Ectodermal cell (in vitro differentiated cells): ENCODE results near the gene THG1L.

Experiments
- H3K27ac ChIP-seq: 2 replicates; pipeline ENCODE4 v1.7.0; 2013; ENCODE audit warnings: mild to moderate bottlenecking, low read depth, low read length; ENCODE audit not compliant: insufficient read depth, poor library complexity, severe bottlenecking
- H3K27me3 ChIP-seq: 2 replicates; pipeline ENCODE4 v1.7.0; 2013; ENCODE audit warnings: mild to moderate bottlenecking, low read length; ENCODE audit not compliant: insufficient read depth, control insufficient read depth, poor library complexity, severe bottlenecking
- H3K36me3 ChIP-seq: one replicate; pipeline ENCODE4 v1.7.0; 2013; ENCODE audit warnings: low read length; ENCODE audit not compliant: control insufficient read depth, insufficient read depth
- H3K4me1 ChIP-seq: one replicate; pipeline ENCODE4 v1.7.0; 2013; ENCODE audit warnings: low read length; ENCODE audit not compliant: control insufficient read depth, insufficient read depth
- H3K4me3 ChIP-seq: 2 replicates; pipeline ENCODE4 v1.7.0; 2013; ENCODE audit warnings: low read depth, low read length, control low read depth; ENCODE audit not compliant: insufficient read depth
- H3K9me3 ChIP-seq: 2 replicates; pipeline ENCODE4 v1.7.0; 2013; ENCODE audit warnings: mild to moderate bottlenecking, low read length, moderate library complexity; ENCODE audit not compliant: control insufficient read depth
- WGBS, 2 experiments: methylation state at CpG; one replicate each; pipeline ENCODE4 v1.1.7; 2013; ENCODE audit warnings: missing lambda C conversion rate in 2 of 2; 5-methylcytosine and 5-hydroxymethylcytosine counted together

Gene THG1L

GRCh38 chr5:157741131-157741530 is 9.9 kb downstream of the THG1L start:
- no peaks in the 10 kb centered on the region for H3K9me3 ChIP-seq
- H3K4me1 ChIP-seq = peaks cover 7% of the 10 kb centered on the region
- no peak overlapping the region for H3K27ac ChIP-seq
- peaks cover 14% of the 10 kb centered on the region for H3K36me3 ChIP-seq
- WGBS, 2 experiments = 91 to 94% methylated on average over 3 to 4 of the region's 4 CpGs
- no peak overlapping the region for H3K4me3 ChIP-seq
- H3K27me3 ChIP-seq = peaks cover 12% of the 10 kb centered on the region

GRCh38 chr5:157743163-157744050 is 12.2 kb downstream of the THG1L start, which contains the start of gene LSM11:
Gene LSM11 (plus strand): TSS chr5:157743712. CDS start chr5:157743751, 39 bp downstream.
- no peak within 1 kb of the TSS for H3K27ac ChIP-seq
- no peaks in the 10 kb centered on the region for H3K9me3 ChIP-seq
- peaks cover 7% of the 10 kb centered on the region for H3K4me1 ChIP-seq
- peaks cover 4% of the 10 kb centered on the region for H3K36me3 ChIP-seq
- peak within 1 kb of the TSS; percentile 70 for H3K4me3 ChIP-seq
- peaks cover 12% of the 10 kb centered on the region for H3K27me3 ChIP-seq
- 2% methylated on average over 79 of the region's 79 CpGs for WGBS, 2 experiments

GRCh38 chr5:157744051-157745011 is 13.1 kb downstream of the THG1L start:
- Histone ChIP-seq H3K4me1 (peaks cover 7% of the 10 kb centered on the region), H3K4me3 (peak overlapping the region; percentile 70), H3K9me3 (no peaks in the 10 kb centered on the region), H3K36me3 (peaks cover under 1% of the 10 kb centered on the region), H3K27ac (no peak overlapping the region), H3K27me3 (peaks cover 12% of the 10 kb centered on the region)
- WGBS, 2 experiments = 14% methylated on average over 56 of the region's 56 CpGs

GRCh38 chr5:157745041-157745456 is 13.8 kb downstream of the THG1L start:
- Histone ChIP-seq H3K9me3 (no peaks in the 10 kb centered on the region), H3K36me3 (no peaks in the 10 kb centered on the region), H3K4me1 (peaks cover 7% of the 10 kb centered on the region), H3K27me3 (peaks cover 12% of the 10 kb centered on the region), H3K4me3 (peak overlapping the region; percentile 70), H3K27ac (no peak overlapping the region)
- WGBS, 2 experiments = 87 to 91% methylated on average over 4 of the region's 4 CpGs

GRCh38 chr5:157747173-157747740 is 16.0 kb downstream of the THG1L start:
- no peak overlapping the region for H3K4me3 ChIP-seq
- H3K27ac ChIP-seq = no peak overlapping the region
- peaks cover 12% of the 10 kb centered on the region for H3K27me3 ChIP-seq
- WGBS, 2 experiments = 85 to 88% methylated on average over 6 of the region's 6 CpGs
- H3K9me3 ChIP-seq = no peaks in the 10 kb centered on the region
- H3K4me1 ChIP-seq = peaks cover 7% of the 10 kb centered on the region
- H3K36me3 ChIP-seq = no peaks in the 10 kb centered on the region

- Histone ChIP-seq H3K27ac (no peak overlapping the region), H3K9me3 (no peaks in the 10 kb centered on the region), H3K4me1 (peaks cover 7% of the 10 kb centered on the region), H3K36me3 (no peaks in the 10 kb centered on the region), H3K27me3 (peaks cover 12% of the 10 kb centered on the region), H3K4me3 (no peak overlapping the region)
- 92 to 95% methylated on average over 5 to 8 of the region's 8 CpGs for WGBS, 2 experiments
Observed at GRCh38 chr5:157747766-157748700, 16.8 kb downstream of the THG1L start.

- peaks cover 12% of the 10 kb centered on the region for H3K27me3 ChIP-seq
- H3K9me3 ChIP-seq = no peaks in the 10 kb centered on the region
- no peak overlapping the region for H3K4me3 ChIP-seq
- H3K4me1 ChIP-seq = peaks cover 7% of the 10 kb centered on the region
- 91 to 94% methylated on average over 4 of the region's 4 CpGs for WGBS, 2 experiments
- no peaks in the 10 kb centered on the region for H3K36me3 ChIP-seq
- no peak overlapping the region for H3K27ac ChIP-seq
Observed at GRCh38 chr5:157748760-157749461, 17.7 kb downstream of the THG1L start.

- no peak overlapping the region for H3K4me3 ChIP-seq
- H3K27me3 ChIP-seq = peaks cover 7% of the 10 kb centered on the region
- 65 to 97% methylated on average over 4 to 8 of the region's 11 CpGs for WGBS, 2 experiments
- H3K36me3 ChIP-seq = no peaks in the 10 kb centered on the region
- no peak overlapping the region for H3K27ac ChIP-seq
- peaks cover 7% of the 10 kb centered on the region for H3K4me1 ChIP-seq
- no peaks in the 10 kb centered on the region for H3K9me3 ChIP-seq
Observed at GRCh38 chr5:157749462-157749799, 18.2 kb downstream of the THG1L start.

GRCh38 chr5:157750320-157750719 is 19.1 kb downstream of the THG1L start:
- peaks cover 4% of the 10 kb centered on the region for H3K36me3 ChIP-seq
- no peak overlapping the region for H3K27ac ChIP-seq
- no peak overlapping the region for H3K4me3 ChIP-seq
- H3K4me1 ChIP-seq = no peaks in the 10 kb centered on the region
- no peaks in the 10 kb centered on the region for H3K27me3 ChIP-seq
- 85 to 100% methylated on average over 1 of the region's 1 CpG for WGBS, 2 experiments
- H3K9me3 ChIP-seq = no peaks in the 10 kb centered on the region
